Activated CD4-positive, CD25-positive, alpha-beta regulatory T cell treated with anti-CD3 and anti-CD28 coated beads, Interleukin-2, amount 50 U/mL, for 24 hours (primary cell): ENCODE results near the gene COX7B2.

ENCODE experiments used
- ATAC-seq, 2 donors: fragments of 150-1000 bp; cut with Tn5 transposase; one replicate each; pipeline ENCODE4 v1.10.0; 2021; ENCODE audit warnings: mild to moderate bottlenecking in 1 of 2, moderate library complexity in 1 of 2

COX7B2 gene, protein sequence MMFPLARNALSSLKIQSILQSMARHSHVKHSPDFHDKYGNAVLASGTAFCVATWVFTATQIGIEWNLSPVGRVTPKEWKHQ

DNA sequence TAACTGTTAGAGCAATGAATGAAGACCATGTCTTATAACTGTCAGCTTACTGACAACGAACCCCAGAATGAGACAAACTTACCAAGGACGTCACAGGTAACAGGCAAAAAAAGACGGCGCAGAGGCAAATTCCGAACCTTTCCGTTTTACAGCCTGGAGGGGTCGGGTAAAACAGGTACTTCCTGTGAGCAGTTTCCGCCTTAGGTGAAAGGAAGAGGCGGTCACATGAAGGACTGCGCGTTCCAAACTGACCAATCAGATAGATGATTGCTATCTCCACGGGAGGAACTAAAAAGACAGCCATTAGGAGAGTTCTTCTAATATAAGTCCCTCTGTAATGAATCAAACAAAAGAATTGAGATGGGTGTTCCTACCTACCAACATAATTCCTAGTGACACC is at the start of gene COX7B2:
TSS of gene COX7B2 (minus strand) at position 168 of the 400 bp plus-strand sequence. CDS start 174,053 bp downstream, outside the sequence.
- no peak for ATAC-seq

DNA sequence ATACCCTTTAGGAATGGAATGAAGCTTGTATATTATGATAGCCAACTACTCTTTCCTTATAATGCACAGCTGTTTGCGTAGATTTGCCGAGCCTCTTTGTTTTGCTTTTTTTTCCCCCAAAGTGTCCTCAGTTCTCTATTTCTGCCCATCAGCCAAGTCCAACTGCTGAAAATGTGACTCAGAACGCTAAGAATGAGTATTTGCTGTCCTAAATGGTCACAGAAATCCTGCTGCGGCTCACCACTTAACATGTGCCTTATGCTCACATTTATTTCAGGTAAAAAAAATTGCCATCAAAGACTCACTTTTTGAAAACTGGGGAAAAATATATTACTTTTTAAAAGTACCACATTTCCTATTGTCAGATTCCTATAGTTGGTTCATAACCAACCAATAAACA is 47.4 kb upstream of the COX7B2 start:
- no peak for ATAC-seq

DNA sequence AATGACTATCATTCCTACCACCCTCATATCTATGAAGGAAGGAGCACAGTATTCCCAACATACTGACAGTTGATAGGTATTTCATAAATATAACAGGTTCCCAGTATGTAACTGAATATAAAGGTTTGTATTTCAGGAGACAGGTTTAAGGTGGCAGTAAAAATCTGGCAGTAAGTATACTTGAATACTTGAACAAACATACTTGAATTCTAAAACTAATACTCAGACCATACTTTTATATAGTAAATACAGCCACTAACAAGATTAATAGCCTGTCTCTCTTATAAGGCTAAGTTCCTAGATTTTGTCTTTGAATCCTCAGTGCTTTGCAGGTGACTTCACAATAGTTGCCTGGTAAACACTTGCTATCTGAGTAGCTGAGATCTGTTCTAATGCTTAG is 46.6 kb upstream of the COX7B2 start:
- no peak for ATAC-seq

DNA sequence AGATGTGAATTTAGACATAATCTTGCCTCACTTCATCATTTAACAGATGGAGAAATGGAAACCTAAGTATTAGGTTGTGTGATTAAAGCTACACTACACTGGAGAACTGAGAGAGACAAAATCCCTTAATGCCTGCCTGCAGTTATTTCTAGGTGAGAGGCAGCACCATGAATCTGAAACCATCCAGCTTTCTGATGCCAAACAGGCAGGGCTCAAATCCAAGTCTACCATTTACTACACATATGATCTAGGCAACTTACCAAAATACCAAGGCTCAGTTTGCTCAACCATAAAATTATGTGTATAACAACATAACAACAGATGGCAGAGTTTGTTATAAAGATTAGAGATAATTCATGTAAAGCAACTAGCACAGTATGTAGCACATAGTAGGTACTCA is 45.6 kb upstream of the COX7B2 start:
- no peak for ATAC-seq

DNA sequence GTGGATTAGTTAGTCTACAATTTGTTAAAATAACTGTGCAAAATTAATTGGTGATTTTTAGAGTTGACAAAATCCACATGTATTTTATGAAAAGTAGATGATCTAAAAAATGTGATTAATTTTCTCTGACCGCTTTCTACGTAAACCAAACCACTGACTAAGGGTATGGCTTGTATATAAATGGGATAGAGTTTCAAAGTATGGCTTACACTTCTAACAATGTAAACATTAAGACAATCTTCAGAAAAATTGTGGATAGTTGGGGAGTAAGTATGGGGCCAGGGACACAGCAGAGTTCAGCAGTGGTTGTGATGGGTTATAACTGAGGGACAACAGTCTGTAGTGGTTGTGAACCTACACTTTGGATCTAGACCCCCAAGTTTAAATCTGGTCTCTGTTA is 44.5 kb upstream of the COX7B2 start:
- ATAC-seq, result no peak

DNA sequence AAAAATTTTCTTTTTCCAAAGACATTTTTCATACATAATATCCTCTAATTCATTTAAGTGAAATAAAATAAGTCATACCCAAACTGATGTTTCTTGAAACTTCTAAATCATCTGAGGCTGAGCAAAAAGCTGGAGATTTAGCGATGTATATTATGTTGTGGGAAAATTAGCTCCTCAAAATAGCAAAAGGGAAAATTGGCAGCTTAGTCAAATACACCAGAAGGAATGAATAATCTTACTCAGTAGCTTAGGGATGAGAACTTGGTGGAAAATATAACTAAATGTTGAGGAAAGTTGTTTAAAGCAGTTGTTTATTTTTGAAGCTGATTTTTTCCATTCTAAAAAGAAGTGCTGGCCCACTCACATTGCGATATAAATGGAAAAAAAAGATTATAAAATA is 43.4 kb upstream of the COX7B2 start:
- ATAC-seq, result no peak

DNA sequence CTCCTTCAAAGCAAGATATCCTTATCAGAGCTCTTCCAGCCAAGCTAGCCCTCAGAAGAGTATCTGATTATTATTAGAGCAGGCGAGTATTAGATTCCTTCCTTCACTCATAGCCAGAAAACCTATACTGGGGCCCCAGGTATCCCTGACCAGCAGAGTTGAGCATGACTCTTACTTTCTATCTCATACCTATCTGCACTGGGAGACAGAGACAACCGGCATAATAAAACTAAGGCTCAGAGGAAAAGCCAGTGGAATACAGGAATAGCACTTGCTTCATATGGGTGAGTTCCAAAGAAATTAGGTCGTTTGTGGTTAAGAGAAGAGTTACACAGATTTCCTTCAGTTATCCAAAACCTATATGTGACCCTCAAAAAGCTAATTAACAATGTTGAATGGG is 41.8 kb upstream of the COX7B2 start:
- ATAC-seq, result no peak

DNA sequence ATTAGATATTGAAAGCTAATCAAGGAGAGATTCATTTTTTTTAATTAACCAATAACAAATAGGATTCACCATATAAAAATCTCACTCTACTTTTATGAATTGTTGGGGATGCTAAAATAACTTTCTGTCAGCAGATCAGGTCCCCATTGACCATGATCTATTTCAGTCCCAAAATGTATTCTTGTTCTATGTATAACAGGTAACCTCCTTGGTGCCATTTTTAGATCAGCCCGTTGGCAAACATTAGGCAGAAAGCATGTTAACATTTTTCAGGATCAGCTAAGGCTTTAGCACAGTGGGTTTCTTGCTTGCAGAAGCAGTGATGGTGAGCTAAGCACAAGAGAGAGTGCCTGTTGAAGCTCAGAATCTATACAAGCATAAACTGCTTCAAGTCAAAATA is 40.8 kb upstream of the COX7B2 start:
- no peak for ATAC-seq

DNA sequence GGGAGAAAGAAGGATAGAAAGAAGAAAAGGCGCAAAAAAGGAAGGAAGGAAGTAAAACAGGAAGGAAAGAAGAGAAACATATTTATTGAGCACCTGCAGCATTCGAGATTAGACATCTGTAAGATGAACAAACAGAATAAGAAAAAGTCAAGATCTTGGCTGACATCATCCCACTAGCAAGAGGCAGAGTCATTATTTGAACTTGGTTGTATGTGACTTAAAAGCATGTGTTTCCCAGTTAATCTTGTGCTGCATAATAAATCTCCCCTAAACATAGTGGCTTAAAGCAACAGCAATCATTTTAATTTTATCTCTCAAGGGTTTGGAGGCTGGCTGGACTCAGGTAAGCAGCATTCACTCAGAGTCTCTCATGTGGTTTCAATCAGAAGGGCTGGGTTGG is 38.5 kb upstream of the COX7B2 start:
- no peak for ATAC-seq

DNA sequence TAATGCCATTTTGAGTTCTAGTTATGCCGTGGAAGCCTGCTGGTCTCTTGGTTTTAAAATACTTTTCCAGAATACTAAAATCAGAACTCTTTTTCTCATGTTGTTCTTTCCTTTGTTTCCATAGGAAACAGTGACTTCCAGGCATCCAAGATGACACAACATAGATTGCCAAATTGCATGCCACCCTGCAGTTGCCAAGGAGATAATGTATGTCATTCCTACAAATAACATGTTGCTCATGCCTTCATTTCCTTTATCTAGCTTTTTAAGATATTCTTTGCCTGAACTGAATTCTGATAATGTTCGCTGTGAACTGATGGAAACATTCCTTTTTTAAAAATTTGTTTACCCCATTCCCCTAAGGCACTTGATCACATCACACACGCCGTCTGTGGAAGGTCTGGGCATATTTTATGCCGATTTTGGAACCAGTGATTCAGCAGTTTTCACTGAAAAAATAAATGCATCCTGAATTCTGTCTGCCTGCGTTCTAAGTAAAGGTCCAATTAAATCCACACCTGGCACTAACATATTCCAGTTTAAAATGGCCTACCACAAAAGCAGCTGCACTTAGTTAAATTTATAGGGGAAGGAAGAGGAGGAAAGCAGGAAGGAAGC is 38.0 kb upstream of the COX7B2 start:
- no peak for ATAC-seq

DNA sequence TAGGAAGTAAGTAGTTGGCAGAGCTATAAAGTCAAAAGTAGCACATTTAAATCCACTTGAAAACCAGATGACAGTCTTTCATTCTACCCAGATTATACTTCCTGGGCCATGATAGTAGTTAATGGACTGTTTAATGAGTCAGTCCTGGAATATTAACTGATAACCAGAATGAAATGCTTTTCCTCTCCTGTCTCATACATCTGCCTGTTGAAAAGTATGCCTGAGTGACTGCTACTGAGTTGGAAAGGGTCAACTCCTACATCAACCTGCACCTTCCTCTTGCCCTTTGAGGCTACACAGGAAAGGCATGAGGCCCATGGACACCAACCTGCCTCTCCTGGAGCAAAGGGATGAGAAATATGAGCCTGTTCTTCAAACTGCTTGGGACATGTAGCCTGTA is 36.0 kb upstream of the COX7B2 start:
- ATAC-seq, result no peak

DNA sequence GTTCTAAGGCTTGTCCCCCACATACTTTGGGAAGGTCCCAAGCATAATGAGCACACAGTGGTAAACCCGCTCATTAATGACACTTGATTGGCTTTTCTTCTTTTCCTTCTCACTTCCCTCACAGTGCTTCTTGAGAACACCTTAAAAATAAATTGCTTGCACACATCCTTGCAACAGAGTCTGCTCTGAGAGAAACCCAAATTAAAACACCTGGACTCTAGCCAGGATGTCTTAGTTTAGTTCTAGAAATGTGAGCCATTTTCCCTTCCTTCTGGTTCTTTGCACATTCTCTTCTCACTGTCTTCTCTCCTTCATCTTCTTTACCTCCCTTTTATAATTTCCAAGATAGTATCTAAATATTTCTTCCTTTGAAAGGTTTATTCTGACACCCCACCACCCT is 35.3 kb upstream of the COX7B2 start:
- no peak for ATAC-seq

DNA sequence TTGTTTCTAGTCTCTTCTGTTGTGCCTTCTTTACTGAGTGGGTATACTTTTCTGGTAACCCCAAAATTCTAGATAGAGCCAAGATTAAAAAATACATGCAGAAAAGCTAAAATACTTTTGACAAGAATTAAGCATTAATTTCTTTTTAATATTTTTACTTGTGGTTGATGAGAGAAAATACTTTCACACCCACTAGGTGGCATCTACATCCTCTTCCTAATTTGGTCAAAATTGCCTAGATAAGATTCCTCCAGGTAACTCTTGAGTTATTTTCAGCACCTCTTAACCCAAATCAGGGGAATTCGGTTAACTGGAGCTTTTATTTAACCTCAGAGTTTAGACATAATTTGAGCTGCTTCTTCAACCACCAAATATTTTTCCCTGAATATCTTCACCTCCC is 28.4 kb upstream of the COX7B2 start:
- ATAC-seq, result no peak

DNA sequence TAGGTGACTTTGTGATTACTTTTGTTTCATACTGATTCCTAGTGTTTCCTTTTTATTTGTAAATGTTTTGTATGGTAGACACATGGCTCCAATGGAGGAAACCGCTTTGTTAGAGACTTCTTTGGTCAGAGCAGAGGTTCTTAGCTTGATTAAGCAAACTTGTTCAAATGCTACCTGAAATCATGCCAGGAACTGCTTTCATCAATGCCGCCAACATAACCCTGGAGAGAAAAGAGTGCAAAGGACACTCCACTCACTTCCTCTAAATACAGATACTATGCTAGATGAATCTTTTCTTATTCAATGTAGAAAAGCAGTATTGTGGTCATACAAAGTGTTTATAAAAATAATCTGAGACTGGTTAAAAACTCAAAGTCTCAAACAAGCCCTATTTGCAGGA is 25.7 kb upstream of the COX7B2 start:
- ATAC-seq, result no peak

DNA sequence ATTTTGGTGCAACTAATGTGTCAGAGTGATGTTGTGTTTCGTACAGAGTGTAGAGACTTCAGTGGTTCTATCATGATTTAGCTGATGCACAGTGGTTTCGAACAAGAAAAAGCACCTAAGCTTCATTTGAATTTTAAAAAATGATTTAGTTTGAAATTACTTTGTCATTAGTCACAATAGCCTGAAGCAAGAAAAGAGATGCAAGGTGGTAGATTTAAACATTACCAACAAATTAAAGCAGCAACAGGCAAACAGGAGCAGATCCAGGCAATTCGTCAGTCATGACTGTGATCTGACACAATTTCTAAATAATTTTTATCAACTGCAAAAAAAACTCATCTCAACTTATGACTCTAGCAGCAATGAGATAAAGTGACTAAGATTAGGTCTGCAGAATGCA is 24.6 kb upstream of the COX7B2 start:
- no peak for ATAC-seq

DNA sequence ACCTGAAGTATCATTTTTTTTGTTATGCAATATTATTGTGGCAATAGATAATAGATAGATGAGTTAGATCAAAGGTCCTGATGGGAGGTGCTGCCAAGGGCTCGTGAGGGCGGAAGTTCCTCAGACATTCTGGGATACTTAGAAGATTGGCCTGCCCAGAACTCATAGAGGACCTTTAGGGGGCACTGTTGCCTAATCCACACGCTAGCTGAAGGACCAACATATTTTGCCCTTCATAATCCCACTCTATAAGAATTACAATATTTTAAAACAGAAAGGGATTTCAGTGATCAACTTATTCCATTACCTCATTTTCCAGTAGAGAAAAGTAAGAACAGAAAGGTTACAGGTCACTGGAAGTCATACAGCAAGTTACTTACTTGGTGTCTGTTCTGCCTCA is 22.9 kb upstream of the COX7B2 start:
- ATAC-seq, result no peak

DNA sequence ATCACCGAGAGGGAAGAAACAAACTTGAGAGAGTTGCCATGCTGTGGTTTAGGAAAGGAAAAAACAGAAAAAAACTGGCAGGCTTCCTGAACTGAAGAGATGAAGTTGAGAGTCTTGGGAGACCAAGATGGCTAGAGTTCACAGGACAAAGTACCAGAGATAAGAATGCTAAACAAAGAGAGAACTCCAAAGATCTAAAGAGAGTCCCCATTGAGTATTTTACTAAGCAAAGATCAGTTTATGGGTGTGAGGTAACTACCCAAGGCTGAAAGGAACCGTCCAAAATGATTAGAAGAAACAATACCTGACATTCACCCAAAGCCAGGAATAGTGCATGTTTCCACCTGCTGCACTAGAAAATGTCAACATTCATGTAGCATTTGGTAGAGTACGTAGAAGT is 21.8 kb upstream of the COX7B2 start:
- no peak for ATAC-seq

DNA sequence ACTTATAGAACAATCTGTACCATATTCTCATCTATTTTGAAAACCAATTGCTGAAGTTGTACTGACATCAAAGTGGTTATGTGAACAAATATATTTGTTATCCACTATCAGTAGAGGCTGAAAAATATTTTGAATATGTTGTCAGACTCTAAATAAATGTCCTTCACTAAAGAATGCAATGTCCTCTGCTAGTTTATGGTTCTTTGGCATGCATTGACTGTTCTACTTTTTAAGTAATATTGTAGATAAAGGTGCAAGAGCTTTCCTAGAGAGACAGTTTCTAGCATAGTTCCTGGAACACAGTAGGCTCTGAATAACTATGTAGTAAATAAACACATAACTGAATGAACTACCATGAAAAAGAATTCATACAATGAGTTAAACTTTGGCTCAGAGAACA is 18.2 kb upstream of the COX7B2 start:
- no peak for ATAC-seq

DNA sequence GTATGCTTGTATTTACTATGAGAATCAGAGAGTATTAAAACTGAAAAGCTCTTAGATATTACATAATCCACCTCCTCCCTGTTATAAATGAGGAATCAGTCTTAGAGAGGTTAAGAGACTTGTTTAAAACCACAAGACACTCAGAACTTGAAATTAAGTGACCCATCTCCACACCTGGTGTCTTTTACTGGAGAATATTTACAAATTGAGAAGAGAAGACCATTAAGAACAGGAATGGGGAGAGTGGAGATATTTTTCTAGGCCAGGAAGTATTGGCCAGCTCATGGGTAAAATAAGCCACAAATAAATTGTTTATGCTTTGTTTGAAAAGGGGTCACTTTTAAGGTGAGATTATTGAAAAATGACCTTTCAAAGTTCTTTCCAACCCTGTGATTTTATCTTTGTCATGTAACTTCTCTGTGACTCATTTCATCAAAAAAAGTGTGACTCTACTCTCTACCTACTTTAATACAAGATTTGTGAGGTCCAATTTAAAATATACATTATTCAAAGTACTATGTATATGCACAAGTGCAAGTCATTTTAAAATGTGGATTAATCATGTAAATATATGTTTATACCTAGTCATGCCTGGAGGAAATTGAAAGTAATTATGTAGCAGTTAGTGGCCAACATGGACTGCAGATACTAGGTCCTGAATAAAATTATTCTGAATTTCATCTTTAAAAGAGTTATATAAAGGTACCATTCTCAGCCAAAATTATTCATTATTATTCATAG is 15.9 kb upstream of the COX7B2 start:
- ATAC-seq, result no peak

DNA sequence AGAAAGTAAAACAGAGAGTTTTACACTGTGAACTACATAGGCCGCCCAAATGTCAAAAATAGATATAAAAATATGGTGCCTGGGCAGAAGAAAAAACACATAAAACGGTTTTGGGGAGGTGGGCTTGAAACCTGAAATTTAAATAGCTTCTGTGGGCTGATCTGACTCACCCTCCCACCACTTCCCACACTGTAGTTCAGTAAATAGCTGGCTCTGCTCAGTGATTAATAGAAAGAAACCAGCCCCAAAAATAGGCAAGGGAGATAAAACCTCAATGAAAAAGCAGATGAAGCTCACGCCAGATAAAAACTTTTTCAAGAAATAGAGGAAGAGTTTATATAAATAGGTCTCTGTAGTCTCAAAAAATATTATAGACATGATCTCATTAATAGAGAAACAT is 13.2 kb upstream of the COX7B2 start:
- no peak for ATAC-seq

DNA sequence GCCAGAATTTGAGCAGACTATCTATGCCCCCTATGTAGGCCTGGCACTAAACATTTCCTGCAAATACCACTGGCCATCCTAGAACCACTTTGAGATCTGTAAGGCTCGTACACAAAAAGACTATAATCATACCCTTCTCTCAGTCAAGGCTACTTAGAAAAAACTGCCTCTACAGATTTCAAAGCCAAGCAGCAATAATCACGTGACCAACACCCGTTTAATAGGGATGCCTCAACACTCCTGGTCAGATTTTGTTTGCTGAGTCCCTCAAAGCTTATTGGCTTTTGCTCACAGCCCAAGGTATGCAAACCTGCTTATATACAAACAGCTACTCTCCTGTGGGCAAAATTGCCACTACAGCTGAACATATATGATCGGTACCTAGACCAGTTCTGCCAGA is 897 bp downstream of the COX7B2 start:
- ATAC-seq, result no peak

DNA sequence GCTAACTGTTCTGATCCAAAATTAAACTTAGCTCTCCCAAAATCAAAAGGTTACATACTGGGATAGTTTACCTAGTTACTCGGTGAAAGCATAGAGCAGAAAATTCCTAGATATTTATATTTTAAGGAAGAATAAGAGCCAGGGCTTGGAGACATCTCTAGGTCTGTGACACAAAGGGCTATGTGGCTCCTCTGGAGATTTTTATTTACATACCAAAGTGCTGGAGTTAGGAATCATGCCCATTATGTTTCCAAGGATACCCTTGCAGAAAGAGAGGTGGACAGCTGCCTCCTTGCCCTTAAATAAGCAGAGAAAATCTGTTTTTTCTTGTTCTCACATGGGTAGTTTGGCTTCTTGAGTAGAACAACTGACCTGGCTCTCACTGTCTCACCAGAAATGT is 9.0 kb downstream of the COX7B2 start:
- ATAC-seq, result no peak

DNA sequence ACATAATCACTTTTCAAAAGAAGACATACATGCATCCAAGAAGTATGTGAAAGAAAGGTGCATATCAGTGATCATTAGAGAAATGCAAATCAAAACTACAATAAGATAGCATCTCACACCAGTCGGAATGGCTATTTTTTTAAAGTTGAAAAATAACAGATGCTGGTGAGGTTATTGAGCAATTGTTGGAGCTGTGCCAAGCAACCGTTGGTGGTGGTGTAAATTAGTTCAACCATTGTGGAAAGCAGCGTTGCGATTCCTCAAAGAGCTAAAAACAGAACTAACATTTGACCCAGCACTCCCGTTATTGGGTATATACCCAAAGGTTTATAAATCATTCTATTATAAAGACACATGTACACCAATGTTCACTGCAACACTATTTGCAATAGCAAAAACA is 14.2 kb downstream of the COX7B2 start:
- ATAC-seq, result no peak

DNA sequence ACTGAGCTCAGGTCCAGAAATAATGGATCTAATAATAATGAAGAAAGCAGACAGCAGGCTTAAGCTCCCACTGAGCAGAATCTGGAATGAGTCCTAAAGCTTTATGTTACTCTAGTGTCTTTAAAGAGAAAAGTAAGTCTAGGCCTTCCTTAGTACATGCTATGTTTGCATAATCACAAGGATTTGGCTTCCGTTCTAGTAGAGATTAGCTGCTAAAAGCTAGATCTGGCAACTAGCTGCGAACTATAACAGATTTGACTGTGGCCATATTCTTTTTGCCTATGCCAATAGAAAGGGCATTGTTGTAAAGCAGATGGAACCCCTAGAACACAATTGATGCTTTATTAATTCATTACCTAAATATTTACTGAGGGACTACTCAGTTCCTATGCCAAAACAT is 19.0 kb downstream of the COX7B2 start:
- ATAC-seq, result no peak

DNA sequence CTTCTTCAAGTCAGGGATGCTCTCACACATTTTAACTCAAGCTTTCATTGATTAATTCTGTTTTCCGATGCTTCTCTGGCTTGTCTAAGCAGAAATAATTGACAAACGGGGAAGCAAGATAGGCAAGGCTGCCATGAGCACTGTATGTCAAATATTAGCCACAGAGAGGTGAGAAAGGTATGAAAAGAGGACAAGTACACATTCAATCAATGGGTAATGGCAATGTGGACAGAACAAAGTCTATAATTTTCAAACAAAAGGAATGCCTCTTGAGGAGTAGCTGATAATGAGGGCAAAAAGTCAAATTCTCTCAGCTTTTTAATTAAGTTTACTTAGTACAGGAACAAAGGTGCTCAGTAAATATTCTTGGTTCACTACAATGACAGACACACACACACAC is 19.6 kb downstream of the COX7B2 start:
- no peak for ATAC-seq
